ENCODE data around the gene CAMTA1. TPM values are rescaled to one million over a fixed set of nuclear protein-coding genes. Genes with fewer than 3 reads are reported as not detected.

CAMTA1 gene
- total and polyA plus RNA-seq, 4 donors: 18.0 to 93.5 (median 35.8) TPM

DNA sequence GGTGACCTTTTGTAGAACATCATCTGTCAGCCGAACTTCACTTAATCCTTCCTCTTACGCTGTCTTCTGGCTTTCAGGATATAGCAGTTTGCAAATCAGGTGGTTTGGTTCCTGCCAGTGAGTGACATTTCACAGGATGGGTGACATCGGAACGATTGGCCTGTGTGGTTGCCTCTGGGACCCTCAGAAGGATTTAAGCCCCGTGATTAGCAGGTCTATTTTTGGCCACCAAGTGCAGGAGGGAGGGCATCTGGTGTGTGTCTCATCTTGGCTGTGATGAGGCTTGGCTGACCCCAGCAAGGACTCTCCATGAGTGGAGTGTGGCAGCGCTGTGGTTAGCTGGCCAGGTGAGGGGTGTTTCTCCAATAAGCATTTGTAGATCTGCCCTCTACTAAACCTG lies 578.2 kb downstream of the CAMTA1 start:
- DNase-seq (ENCODE audit: low spot score): no peak
- no peaks in the 10 kb centered on the region for H3K36me3 ChIP-seq (ENCODE audit: control insufficient read depth in 4 of 4, insufficient read depth in 3 of 4, low read depth in 1 of 4, low read length in 3 of 4)
- H3K27ac ChIP-seq (ENCODE audit: low read depth in 1 of 2, low read length in 2 of 2): no peak overlapping the region
- H3K4me3 ChIP-seq (ENCODE audit: low read depth in 1 of 3, low read length in 3 of 3): no peak overlapping the region
- no peaks in the 10 kb centered on the region for H3K9me3 ChIP-seq (ENCODE audit: control insufficient read depth in 4 of 4, low read length in 3 of 4)
- TF ChIP-seq RAD21 (IDR thresholded peaks at IDR 0.05) (no peak), JUND (IDR thresholded peaks at IDR 0.05) (no peak), RXRA (IDR thresholded peaks at IDR 0.05) (no peak), HNF4A (conservative IDR thresholded peaks at IDR 0.05) (no peak), YY1 (IDR thresholded peaks at IDR 0.05) (no peak), NR2F2 (IDR thresholded peaks at IDR 0.05) (no peak), TAF1 (conservative IDR thresholded peaks at IDR 0.05) (no peak), FOXA1 (IDR thresholded peaks at IDR 0.05) (no peak), HNF4G (IDR thresholded peaks at IDR 0.05) (no peak), SP1 (IDR thresholded peaks at IDR 0.05) (no peak), EGR1 (IDR thresholded peaks at IDR 0.05; ENCODE audit: low read depth in 2 of 2) (no peak)
- TF ChIP-seq, protein P1, sequence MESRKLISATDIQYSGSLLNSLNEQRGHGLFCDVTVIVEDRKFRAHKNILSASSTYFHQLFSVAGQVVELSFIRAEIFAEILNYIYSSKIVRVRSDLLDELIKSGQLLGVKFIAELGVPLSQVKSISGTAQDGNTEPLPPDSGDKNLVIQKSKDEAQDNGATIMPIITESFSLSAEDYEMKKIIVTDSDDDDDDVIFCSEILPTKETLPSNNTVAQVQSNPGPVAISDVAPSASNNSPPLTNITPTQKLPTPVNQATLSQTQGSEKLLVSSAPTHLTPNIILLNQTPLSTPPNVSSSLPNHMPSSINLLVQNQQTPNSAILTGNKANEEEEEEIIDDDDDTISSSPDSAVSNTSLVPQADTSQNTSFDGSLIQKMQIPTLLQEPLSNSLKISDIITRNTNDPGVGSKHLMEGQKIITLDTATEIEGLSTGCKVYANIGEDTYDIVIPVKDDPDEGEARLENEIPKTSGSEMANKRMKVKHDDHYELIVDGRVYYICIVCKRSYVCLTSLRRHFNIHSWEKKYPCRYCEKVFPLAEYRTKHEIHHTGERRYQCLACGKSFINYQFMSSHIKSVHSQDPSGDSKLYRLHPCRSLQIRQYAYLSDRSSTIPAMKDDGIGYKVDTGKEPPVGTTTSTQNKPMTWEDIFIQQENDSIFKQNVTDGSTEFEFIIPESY (IDR thresholded peaks at IDR 0.05): no peak
- TF ChIP-seq, protein P2, sequence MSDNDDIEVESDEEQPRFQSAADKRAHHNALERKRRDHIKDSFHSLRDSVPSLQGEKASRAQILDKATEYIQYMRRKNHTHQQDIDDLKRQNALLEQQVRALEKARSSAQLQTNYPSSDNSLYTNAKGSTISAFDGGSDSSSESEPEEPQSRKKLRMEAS (IDR thresholded peaks at IDR 0.05): no peak
- TF ChIP-seq, protein P3, sequence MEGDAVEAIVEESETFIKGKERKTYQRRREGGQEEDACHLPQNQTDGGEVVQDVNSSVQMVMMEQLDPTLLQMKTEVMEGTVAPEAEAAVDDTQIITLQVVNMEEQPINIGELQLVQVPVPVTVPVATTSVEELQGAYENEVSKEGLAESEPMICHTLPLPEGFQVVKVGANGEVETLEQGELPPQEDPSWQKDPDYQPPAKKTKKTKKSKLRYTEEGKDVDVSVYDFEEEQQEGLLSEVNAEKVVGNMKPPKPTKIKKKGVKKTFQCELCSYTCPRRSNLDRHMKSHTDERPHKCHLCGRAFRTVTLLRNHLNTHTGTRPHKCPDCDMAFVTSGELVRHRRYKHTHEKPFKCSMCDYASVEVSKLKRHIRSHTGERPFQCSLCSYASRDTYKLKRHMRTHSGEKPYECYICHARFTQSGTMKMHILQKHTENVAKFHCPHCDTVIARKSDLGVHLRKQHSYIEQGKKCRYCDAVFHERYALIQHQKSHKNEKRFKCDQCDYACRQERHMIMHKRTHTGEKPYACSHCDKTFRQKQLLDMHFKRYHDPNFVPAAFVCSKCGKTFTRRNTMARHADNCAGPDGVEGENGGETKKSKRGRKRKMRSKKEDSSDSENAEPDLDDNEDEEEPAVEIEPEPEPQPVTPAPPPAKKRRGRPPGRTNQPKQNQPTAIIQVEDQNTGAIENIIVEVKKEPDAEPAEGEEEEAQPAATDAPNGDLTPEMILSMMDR (IDR thresholded peaks at IDR 0.05; ENCODE audit: low read depth, low read length, missing input control): no peak
- TF ChIP-seq, protein P4, sequence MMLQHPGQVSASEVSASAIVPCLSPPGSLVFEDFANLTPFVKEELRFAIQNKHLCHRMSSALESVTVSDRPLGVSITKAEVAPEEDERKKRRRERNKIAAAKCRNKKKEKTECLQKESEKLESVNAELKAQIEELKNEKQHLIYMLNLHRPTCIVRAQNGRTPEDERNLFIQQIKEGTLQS (IDR thresholded peaks at IDR 0.05): no peak
- TF ChIP-seq, protein P5, sequence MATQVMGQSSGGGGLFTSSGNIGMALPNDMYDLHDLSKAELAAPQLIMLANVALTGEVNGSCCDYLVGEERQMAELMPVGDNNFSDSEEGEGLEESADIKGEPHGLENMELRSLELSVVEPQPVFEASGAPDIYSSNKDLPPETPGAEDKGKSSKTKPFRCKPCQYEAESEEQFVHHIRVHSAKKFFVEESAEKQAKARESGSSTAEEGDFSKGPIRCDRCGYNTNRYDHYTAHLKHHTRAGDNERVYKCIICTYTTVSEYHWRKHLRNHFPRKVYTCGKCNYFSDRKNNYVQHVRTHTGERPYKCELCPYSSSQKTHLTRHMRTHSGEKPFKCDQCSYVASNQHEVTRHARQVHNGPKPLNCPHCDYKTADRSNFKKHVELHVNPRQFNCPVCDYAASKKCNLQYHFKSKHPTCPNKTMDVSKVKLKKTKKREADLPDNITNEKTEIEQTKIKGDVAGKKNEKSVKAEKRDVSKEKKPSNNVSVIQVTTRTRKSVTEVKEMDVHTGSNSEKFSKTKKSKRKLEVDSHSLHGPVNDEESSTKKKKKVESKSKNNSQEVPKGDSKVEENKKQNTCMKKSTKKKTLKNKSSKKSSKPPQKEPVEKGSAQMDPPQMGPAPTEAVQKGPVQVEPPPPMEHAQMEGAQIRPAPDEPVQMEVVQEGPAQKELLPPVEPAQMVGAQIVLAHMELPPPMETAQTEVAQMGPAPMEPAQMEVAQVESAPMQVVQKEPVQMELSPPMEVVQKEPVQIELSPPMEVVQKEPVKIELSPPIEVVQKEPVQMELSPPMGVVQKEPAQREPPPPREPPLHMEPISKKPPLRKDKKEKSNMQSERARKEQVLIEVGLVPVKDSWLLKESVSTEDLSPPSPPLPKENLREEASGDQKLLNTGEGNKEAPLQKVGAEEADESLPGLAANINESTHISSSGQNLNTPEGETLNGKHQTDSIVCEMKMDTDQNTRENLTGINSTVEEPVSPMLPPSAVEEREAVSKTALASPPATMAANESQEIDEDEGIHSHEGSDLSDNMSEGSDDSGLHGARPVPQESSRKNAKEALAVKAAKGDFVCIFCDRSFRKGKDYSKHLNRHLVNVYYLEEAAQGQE (IDR thresholded peaks at IDR 0.05): no peak
- peaks cover 0 to 12% (median 9%) of the 10 kb centered on the region in 4 donors for H3K4me1 ChIP-seq (ENCODE audit: control insufficient read depth in 4 of 4, insufficient read depth in 4 of 4, low read length in 3 of 4)
- no peaks in the 10 kb centered on the region for H3K27me3 ChIP-seq (ENCODE audit: control insufficient read depth in 4 of 4, insufficient read depth in 4 of 4, low read length in 3 of 4)
- no peak overlapping the region for H3K9ac ChIP-seq (ENCODE audit: low read depth in 1 of 2, low read length in 2 of 2)
- WGBS: 79% methylated on average over 6 of the region's 6 CpGs

DNA sequence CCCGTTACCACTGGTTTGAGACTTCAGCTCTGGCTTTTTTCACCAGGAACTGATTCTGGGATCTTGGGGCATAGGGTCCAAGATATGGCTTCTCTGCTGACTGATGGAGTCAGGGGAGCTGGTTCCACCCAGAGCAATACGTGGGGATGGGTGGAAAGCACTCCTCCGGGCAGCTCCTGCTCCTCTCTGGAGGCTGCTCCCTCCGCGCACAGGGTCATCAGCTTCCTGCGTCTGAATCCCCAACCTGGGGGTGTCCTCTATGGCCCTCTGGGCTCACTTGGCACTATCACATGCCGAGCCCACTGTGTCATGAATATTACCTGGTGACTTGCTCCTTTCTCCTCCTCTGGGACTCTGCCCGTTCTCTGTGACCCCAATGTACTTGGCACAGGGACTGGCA lies 580.5 kb downstream of the CAMTA1 start:
- H3K27ac ChIP-seq (ENCODE audit: low read depth in 1 of 2, low read length in 2 of 2): no peak overlapping the region
- no peaks in the 10 kb centered on the region for H3K27me3 ChIP-seq (ENCODE audit: control insufficient read depth in 4 of 4, insufficient read depth in 4 of 4, low read length in 3 of 4)
- H3K9ac ChIP-seq (ENCODE audit: low read depth in 1 of 2, low read length in 2 of 2): no peak overlapping the region
- H3K4me3 ChIP-seq (ENCODE audit: low read depth in 1 of 3, low read length in 3 of 3): no peak overlapping the region
- peaks cover 0 to 12% (median 9%) of the 10 kb centered on the region in 4 donors for H3K4me1 ChIP-seq (ENCODE audit: control insufficient read depth in 4 of 4, insufficient read depth in 4 of 4, low read length in 3 of 4)
- H3K9me3 ChIP-seq (ENCODE audit: control insufficient read depth in 4 of 4, low read length in 3 of 4): no peaks in the 10 kb centered on the region
- H3K36me3 ChIP-seq (ENCODE audit: control insufficient read depth in 4 of 4, insufficient read depth in 3 of 4, low read depth in 1 of 4, low read length in 3 of 4): no peaks in the 10 kb centered on the region
- no peak for DNase-seq (ENCODE audit: low spot score)
- WGBS: 81% methylated on average over 8 of the region's 8 CpGs
- no peak for TF ChIP-seq YY1 (IDR thresholded peaks at IDR 0.05)
- TF ChIP-seq, protein P3 (IDR thresholded peaks at IDR 0.05; ENCODE audit: low read depth, low read length, missing input control): no peak
- TF ChIP-seq, protein P5 (IDR thresholded peaks at IDR 0.05): no peak

Measured in liver (tissue), 9 donors.